Osteoblast (primary cell): ENCODE measurements around the gene RAB27B. TPM values are rescaled to one million over a fixed set of nuclear protein-coding genes. Genes with fewer than 3 reads are reported as not detected.

Experiments
- DNase-seq: peaks from one replicate; pipeline ENCODE4 v3.0.0; 2011; ENCODE audit warnings: low spot score, mixed read lengths; ENCODE audit not compliant: insufficient read length; ENCODE audit errors: missing footprints
- H2AFZ ChIP-seq: 2 replicates; pipeline ENCODE4 v1.6.0; 2011; ENCODE audit warnings: mild to moderate bottlenecking, low read length
- H3K27ac ChIP-seq: 2 replicates; pipeline ENCODE4 v1.5.1; 2011; ENCODE audit warnings: mild to moderate bottlenecking, low read depth, low read length, moderate library complexity
- H3K27me3 ChIP-seq: 2 replicates; pipeline ENCODE4 v1.6.0; 2012; ENCODE audit warnings: mild to moderate bottlenecking, control low read depth, inconsistent platforms, low read length, moderate library complexity; ENCODE audit not compliant: insufficient read depth
- H3K36me3 ChIP-seq: 2 replicates; pipeline ENCODE4 v1.5.1; 2011; ENCODE audit warnings: mild to moderate bottlenecking, low read length, control low read depth, moderate library complexity; ENCODE audit not compliant: insufficient read depth
- H3K4me1 ChIP-seq: 2 replicates; pipeline ENCODE4 v1.5.1; 2011; ENCODE audit warnings: mild to moderate bottlenecking, low read length, control low read depth, moderate library complexity; ENCODE audit not compliant: insufficient read depth
- H3K4me2 ChIP-seq: 2 replicates; pipeline ENCODE4 v1.6.0; 2011; ENCODE audit warnings: mild to moderate bottlenecking, low read length; ENCODE audit not compliant: insufficient read depth
- H3K4me3 ChIP-seq: fragments of 200-600 bp; sonication (generic); 3 replicates; pipeline ENCODE4 v1.5.1; 2012; ENCODE audit warnings: mild to moderate bottlenecking, low read length, inconsistent platforms; ENCODE audit not compliant: insufficient read depth
- H3K79me2 ChIP-seq: 2 replicates; pipeline ENCODE4 v1.6.0; 2012; ENCODE audit warnings: mild to moderate bottlenecking, low read length, control low read depth, inconsistent platforms; ENCODE audit not compliant: insufficient read depth
- H3K9me3 ChIP-seq: 2 replicates; pipeline ENCODE4 v1.5.1; 2011; ENCODE audit warnings: low read depth, low read length, control low read depth
- H4K20me1 ChIP-seq: 2 replicates; pipeline ENCODE4 v1.6.0; 2012; ENCODE audit warnings: mild to moderate bottlenecking, low read length, control low read depth; ENCODE audit not compliant: insufficient read depth
- total RNA-seq: library from RNA; depleted of rRNA; stranded (reverse); fragments of >200 nt; gene quantifications from 2 replicates; pipeline ENCODE4 v1.2.3, GENCODE V29; 2012
- TF ChIP-seq, protein P1 (sequence below): IDR thresholded peaks from 2 replicates; pipeline ENCODE4 v1.5.1; 2011; ENCODE audit warnings: mild to moderate bottlenecking, low read depth, low read length, moderate library complexity; ENCODE audit errors: extremely low read depth

RAB27B gene
- total RNA-seq, 1 donor, result 55.7 TPM

- Histone ChIP-seq H2AFZ (no peak overlapping the region), H3K27ac (peak overlapping the region; percentile 66), H3K4me1 (peaks cover 35% of the 10 kb centered on the region), H3K9me3 (no peaks in the 10 kb centered on the region), H3K36me3 (no peaks in the 10 kb centered on the region), H4K20me1 (no peaks in the 10 kb centered on the region), H3K4me3 (no peak overlapping the region), H3K79me2 (no peaks in the 10 kb centered on the region), H3K27me3 (no peaks in the 10 kb centered on the region), H3K4me2 (peak overlapping the region; percentile 20)
- TF ChIP-seq, protein P1, sequence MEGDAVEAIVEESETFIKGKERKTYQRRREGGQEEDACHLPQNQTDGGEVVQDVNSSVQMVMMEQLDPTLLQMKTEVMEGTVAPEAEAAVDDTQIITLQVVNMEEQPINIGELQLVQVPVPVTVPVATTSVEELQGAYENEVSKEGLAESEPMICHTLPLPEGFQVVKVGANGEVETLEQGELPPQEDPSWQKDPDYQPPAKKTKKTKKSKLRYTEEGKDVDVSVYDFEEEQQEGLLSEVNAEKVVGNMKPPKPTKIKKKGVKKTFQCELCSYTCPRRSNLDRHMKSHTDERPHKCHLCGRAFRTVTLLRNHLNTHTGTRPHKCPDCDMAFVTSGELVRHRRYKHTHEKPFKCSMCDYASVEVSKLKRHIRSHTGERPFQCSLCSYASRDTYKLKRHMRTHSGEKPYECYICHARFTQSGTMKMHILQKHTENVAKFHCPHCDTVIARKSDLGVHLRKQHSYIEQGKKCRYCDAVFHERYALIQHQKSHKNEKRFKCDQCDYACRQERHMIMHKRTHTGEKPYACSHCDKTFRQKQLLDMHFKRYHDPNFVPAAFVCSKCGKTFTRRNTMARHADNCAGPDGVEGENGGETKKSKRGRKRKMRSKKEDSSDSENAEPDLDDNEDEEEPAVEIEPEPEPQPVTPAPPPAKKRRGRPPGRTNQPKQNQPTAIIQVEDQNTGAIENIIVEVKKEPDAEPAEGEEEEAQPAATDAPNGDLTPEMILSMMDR, result no peak
- no peak for DNase-seq
These were observed 60.1 kb downstream of the RAB27B start for GRCh38 chr18:54888378-54888777.

- Histone ChIP-seq H3K36me3 (no peaks in the 10 kb centered on the region), H3K27me3 (no peaks in the 10 kb centered on the region), H3K9me3 (no peaks in the 10 kb centered on the region), H3K79me2 (no peaks in the 10 kb centered on the region), H4K20me1 (no peaks in the 10 kb centered on the region), H3K4me3 (no peak overlapping the region), H3K4me2 (peak overlapping the region; percentile 20), H2AFZ (no peak overlapping the region), H3K27ac (peak overlapping the region; percentile 66), H3K4me1 (peaks cover 30% of the 10 kb centered on the region)
- peak; percentile 21 for DNase-seq
- TF ChIP-seq, protein P1, result no peak
These were observed 60.7 kb downstream of the RAB27B start for GRCh38 chr18:54888933-54889332.

DNA sequence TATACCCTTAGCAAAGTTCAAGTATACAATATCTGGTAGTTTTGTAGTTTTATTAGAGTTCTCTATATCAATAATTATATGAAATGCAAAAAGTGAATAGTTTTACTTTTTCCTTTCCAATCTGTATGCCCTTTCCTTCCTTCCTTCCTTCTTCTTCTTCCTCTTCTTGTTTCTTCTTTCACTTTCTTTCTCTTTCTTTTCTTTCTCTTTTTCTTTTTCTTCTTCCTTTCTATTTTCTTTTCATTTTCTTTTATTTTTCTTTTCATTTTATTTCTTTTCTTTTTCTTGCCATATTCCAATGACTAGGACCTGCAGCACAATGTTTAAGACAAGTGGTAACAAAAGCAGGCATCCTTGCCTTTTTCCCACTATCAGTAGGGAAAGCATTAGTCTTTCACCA is 71.2 kb downstream of the RAB27B start:
- Histone ChIP-seq H3K4me2 (no peak overlapping the region), H3K9me3 (no peaks in the 10 kb centered on the region), H3K4me1 (no peaks in the 10 kb centered on the region), H3K27me3 (no peaks in the 10 kb centered on the region), H3K4me3 (no peak overlapping the region), H3K79me2 (no peaks in the 10 kb centered on the region), H3K36me3 (no peaks in the 10 kb centered on the region), H3K27ac (no peak overlapping the region), H2AFZ (no peak overlapping the region), H4K20me1 (no peaks in the 10 kb centered on the region)
- no peak for DNase-seq
- TF ChIP-seq, protein P1, result no peak

DNA sequence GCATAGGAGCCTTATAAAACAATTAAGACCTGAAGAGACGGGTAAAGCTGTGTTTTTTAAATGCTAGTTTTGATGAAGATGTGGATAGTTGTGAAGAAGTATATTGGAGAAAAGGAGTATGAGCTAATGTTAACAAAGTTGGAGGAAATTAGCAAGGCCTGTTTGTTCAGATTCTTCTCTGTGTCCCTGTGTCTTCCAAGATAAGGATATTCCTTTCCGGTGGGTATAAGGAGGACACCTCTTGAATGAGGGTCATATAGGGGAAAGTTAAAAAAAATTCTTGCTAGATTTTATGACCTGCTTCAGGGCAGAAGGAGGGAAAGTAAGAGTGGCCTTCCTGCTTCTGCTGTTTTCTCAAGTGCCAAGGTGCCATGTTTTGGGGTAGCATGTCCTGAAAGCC is 72.0 kb downstream of the RAB27B start:
- Histone ChIP-seq H3K27ac (no peak overlapping the region), H3K79me2 (no peaks in the 10 kb centered on the region), H2AFZ (no peak overlapping the region), H3K27me3 (no peaks in the 10 kb centered on the region), H3K36me3 (no peaks in the 10 kb centered on the region), H3K4me2 (no peak overlapping the region), H4K20me1 (no peaks in the 10 kb centered on the region), H3K4me3 (no peak overlapping the region), H3K9me3 (no peaks in the 10 kb centered on the region), H3K4me1 (no peaks in the 10 kb centered on the region)
- DNase-seq, result no peak
- TF ChIP-seq, protein P1, result no peak
